IPS-20b (cell line): ENCODE results near the gene FAM131C.
"Not testable (repeated sequence)": the region's sequence is repeated elsewhere in the genome, so short reads cannot be mapped to it uniquely, and the experiment has no call there.

Experiments
- H3K27ac ChIP-seq: one replicate; pipeline ENCODE4 v1.5.1; 2013; ENCODE audit warnings: low read length
- H3K27me3 ChIP-seq: 2 replicates; pipeline ENCODE4 v1.6.1; 2013; ENCODE audit warnings: mild to moderate bottlenecking, low read length, inconsistent platforms; ENCODE audit not compliant: insufficient read depth
- H3K36me3 ChIP-seq: 2 replicates; pipeline ENCODE4 v1.6.1; 2013; ENCODE audit warnings: low read depth, mild to moderate bottlenecking, inconsistent platforms, low read length, moderate library complexity; ENCODE audit not compliant: insufficient read depth
- H3K4me1 ChIP-seq: 2 replicates; pipeline ENCODE4 v1.6.1; 2013; ENCODE audit warnings: mild to moderate bottlenecking, control low read depth, inconsistent platforms, low read length, moderate library complexity; ENCODE audit not compliant: insufficient read depth
- H3K4me3 ChIP-seq: 2 replicates; pipeline ENCODE4 v1.5.1; 2013; ENCODE audit warnings: mild to moderate bottlenecking, low read length, inconsistent platforms
- H3K9ac ChIP-seq: 2 replicates; pipeline ENCODE4 v1.6.1; 2013; ENCODE audit warnings: low read depth, mild to moderate bottlenecking, inconsistent platforms, low read length, moderate library complexity
- H3K9me3 ChIP-seq: 2 replicates; pipeline ENCODE4 v1.6.1; 2013; ENCODE audit warnings: mild to moderate bottlenecking, low read depth, low read length, inconsistent platforms; ENCODE audit not compliant: insufficient read depth

FAM131C gene

DNA sequence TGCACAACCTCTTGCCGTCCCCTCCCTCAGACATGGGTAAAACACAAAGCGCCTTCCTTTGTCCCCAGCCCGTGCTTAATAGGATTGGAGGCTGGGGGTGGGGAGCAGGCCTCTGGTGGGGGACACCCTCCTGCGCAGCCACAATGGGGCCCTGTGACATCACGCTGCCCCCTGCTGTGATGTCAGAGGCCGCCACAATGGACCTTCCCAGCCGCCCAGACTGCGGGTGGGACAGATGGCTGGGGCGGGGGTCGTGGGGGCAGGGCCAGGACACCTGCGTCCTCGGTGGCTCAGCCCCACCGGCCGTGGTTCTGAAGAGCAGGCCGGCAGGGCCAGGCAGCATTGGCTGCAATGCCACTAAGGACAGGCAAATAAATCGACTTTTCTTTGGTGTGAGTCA, 42.6 kb upstream of the FAM131C start:
- Histone ChIP-seq H3K27ac (no peak overlapping the region), H3K27me3 (no peaks in the 10 kb centered on the region), H3K9me3 (no peaks in the 10 kb centered on the region), H3K9ac (peak overlapping the region; percentile 61; the same call in 1 of the 2 replicates), H3K4me1 (peaks cover 26% of the 10 kb centered on the region), H3K4me3 (peak overlapping the region; percentile 49; the same call in 1 of the 2 replicates), H3K36me3 (no peaks in the 10 kb centered on the region)

DNA sequence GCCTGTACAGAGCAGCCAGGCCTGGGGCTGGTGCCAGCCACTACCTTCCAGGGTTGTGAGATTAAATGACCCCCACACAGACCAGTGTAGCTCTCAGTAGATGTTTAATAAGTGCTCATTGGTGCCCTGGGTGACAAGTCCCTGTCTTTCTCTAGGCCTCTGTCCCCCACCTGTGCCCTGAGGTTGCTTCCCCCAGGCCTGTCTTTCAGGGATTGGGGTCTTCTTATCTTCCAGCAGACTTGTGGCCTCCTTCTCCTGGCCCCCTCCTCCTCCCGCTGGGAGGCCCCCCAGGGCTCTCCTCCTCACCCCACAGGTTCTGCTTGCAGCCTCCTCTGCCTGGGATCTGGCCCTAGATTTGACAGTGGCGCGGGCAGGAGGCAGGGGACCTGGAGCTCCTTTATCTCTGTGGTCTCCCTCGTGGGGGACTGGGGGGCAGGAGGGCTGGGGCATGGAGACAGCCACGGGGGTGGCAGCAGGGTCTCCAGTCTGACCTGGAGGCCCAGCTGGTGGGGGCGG, 42.1 kb upstream of the FAM131C start:
- peak overlapping the region; percentile 61; the same call in 1 of the 2 replicates for H3K9ac ChIP-seq
- H3K4me3 ChIP-seq = no peak overlapping the region; the same call in 1 of the 2 replicates
- peaks cover 23% of the 10 kb centered on the region for H3K4me1 ChIP-seq
- no peaks in the 10 kb centered on the region for H3K9me3 ChIP-seq
- H3K27ac ChIP-seq = no peak overlapping the region
- no peaks in the 10 kb centered on the region for H3K36me3 ChIP-seq
- H3K27me3 ChIP-seq = no peaks in the 10 kb centered on the region

DNA sequence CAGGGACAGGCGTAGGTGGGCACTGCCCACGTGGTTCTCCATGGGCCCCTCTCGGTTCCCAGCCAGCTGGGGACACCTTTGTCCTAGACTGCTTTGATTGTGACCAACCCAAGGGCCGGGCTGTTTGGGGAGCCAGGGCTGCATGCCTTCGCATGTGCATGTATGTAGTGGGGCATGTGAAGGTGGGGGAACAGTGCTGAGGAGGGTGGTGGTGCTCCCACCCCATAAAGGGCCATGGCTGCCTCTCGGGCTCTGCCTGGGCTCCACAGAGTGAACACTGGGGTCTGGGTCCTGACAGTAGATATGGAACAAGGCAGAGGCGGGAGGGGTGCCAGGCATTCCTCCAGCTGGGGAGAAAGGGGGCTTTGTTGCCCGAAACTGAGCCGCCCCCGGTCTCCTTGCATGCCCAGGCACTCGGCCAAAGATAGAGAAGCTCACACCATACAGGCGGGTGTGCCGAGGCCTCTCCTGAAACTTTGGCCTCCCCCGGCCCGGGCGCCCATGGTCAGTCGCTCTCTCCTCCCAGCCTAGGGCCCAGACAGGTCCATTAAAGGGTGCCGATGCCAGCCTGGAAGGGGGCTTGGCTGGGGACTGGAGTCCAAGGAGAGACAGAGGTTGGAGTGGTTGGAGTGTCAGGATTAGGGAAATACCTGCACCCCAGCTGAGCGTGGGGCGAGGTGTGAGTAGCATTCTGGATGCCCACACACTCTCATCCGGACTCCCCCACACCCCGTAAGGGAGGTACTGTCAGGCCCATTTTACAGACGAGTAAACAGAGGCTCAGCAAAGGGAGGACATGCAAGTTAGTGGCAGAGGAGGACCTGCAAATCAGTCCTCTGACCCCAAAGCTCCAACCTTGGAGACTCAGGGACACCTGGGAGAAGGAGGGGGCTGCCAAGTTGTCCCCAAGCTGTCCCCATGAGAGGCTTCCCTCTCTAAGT, 41.3 kb upstream of the FAM131C start:
- H3K27ac ChIP-seq = no peak overlapping the region
- no peaks in the 10 kb centered on the region for H3K9me3 ChIP-seq
- H3K4me1 ChIP-seq = peaks cover 23% of the 10 kb centered on the region
- peak overlapping the region; percentile 61; the same call in 1 of the 2 replicates for H3K9ac ChIP-seq
- no peaks in the 10 kb centered on the region for H3K36me3 ChIP-seq
- H3K4me3 ChIP-seq = no peak overlapping the region
- H3K27me3 ChIP-seq = no peaks in the 10 kb centered on the region

DNA sequence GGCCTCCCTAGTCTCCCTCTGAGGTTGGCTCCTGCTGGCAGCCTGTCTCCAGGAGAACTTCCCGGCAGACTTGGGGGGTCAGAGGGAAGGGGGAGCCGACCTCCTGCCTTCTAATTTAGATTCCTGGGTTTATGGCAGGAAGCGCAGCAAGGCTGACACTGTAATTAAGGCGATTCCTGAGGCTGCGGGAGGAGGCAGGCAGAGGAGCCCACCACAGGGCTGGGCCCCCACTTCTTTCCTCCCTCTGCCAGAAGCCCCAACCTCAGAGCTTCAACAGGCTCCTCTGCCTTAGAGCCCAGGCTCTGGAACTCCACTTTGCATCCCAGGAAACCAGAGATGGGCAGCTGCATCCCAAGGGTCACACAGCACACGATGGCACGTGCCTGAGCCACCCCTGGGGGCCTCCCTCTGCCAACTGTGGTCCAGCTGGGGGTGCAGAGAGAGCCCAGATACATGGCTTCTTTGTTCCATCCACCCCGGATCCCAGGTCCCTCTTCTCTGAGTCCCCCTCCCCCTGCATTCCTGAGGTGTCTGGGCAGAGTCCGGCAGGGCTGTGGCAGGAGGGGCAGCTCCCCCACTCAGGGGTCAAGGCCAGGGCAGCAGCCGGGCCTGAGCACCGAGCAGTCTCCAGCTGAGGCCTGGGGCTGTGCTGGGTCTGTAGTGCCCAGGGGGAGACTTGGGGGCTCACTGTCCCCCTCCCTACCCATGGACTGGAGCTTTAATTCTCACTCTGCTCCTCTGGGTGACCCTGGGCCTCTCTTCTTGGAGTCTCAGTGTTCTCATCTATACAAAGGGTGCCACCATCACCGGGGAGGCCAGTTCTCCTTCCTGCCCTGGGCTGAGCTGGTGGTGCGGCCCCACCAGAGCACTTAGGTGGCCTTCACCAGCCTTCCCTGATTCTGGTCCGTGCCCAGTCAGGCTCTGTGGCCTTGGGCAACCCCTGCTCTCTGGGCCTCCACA, 39.4 kb upstream of the FAM131C start:
- Histone ChIP-seq H3K4me1 (peaks cover 23% of the 10 kb centered on the region), H3K9me3 (peaks cover 11% of the 10 kb centered on the region), H3K27me3 (no peaks in the 10 kb centered on the region), H3K9ac (no peak overlapping the region), H3K36me3 (no peaks in the 10 kb centered on the region), H3K27ac (no peak overlapping the region), H3K4me3 (no peak overlapping the region)

DNA sequence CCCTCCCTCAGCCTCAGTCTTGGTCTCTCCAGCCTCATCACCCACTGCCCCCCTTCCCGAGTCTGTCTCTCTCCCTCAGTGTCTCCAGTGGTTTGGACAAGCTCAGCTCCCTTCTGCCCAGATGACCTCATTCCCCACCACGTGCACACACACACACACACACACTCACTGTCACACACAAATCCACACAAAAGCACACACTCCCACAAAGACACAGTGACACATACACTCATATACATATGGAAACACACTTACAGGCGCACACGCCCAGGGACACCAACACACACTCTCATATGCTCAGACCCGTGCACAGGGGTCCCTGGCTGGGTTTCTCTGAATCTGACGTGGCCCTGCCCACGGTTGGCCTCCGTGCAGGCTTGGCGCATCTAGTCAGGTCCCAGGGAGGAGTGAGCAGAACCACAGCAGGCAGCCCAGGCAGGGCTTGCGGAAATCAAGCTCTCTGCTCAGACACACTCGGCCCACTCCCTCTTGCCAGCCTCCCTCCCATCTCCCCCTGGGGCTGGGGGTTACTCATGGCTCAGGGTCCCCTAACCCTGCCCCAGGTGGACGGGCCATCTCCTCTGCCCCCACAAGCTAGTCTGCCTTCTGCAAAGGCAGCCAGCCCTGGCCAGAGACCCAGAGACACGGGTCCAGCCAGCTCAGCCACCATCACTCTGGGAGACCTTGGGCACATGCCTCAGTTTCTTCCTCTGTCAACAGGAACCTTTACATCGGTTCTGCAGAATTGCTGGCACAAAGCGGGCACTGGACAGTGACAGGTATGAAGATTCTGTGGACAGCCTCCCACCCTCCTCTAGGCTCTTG, 38.5 kb upstream of the FAM131C start:
- Histone ChIP-seq H3K4me1 (peaks cover 18% of the 10 kb centered on the region), H3K27ac (no peak overlapping the region), H3K36me3 (no peaks in the 10 kb centered on the region), H3K4me3 (no peak overlapping the region), H3K27me3 (no peaks in the 10 kb centered on the region), H3K9ac (no peak overlapping the region), H3K9me3 (peaks cover 13% of the 10 kb centered on the region)

DNA sequence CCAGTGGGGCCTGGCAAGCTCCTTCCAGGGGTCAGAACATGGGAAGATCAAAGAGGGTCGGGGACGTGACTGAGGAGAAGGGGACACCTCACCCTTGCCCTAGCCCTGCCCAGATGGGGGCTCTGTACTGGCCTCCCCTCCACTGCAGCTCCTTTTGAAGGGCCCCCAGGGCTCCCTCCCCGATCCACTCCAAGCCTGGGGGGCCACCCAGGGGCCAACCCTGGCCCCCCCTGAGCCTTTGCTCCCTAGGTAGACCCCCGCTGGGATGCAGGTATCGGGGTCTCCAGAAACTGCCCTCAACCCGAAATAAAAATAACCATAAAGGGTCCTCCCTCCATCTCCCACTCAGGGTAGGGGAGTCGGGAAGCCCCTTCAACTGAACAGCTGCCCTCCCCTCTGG, 37.4 kb upstream of the FAM131C start:
- Histone ChIP-seq H3K4me3 (no peak overlapping the region), H3K4me1 (peaks cover 10% of the 10 kb centered on the region; the same call in 1 of the 2 replicates), H3K9me3 (peaks cover 13% of the 10 kb centered on the region), H3K27me3 (no peaks in the 10 kb centered on the region), H3K36me3 (no peaks in the 10 kb centered on the region), H3K27ac (no peak overlapping the region), H3K9ac (no peak overlapping the region)

DNA sequence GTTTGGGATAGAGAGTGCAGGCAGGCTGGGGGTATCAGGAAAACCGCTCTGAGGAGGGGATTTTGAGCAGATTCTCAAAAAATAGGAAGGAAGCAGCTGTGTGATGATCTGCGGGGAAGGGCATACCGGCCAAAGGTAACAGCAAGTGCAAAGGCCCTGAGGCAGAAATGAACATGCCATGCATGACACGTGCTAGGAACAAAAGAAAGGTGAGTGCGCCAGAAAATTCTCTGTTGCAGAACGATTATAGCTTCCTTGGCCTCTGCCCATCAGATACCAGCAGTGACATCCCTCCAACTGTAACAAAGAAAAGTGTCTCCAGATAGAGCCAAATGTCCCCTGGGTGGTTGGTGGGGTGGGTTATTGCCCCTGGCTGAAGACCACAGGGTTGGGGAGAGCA, 37.0 kb upstream of the FAM131C start:
- Histone ChIP-seq H3K27ac (no peak overlapping the region), H3K9ac (no peak overlapping the region), H3K27me3 (no peaks in the 10 kb centered on the region)

DNA sequence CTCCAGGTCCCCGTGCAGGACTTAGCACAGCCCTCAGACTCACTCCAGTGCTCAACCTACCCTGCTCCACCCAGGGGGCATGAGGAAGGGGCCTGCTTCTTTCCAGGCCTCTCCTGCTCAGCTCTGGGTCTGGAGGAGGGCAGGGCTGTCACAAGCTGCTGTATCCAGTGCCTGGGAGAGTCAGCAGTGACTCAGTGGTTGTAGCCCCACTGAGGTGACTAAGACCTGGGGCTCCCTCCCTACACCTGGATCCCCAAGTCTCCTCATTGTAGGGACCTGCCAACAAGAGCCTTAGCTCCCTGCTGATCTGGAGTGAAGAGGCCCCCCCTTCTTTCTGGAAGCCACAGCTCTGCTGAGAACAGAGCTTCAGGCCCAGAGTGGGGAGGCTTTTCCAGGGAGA, 36.1 kb upstream of the FAM131C start:
- Histone ChIP-seq H3K9ac (no peak overlapping the region), H3K27ac (no peak overlapping the region), H3K9me3 (peaks cover 13% of the 10 kb centered on the region), H3K4me1 (peaks cover 3% of the 10 kb centered on the region; the same call in 1 of the 2 replicates), H3K27me3 (no peaks in the 10 kb centered on the region), H3K36me3 (no peaks in the 10 kb centered on the region), H3K4me3 (no peak overlapping the region)

More for the DNA sequence above, 37.0 kb upstream of the FAM131C start:
- Histone ChIP-seq H3K4me3 (no peak overlapping the region), H3K9me3 (peaks cover 13% of the 10 kb centered on the region), H3K36me3 (no peaks in the 10 kb centered on the region), H3K4me1 (peaks cover 8% of the 10 kb centered on the region; the same call in 1 of the 2 replicates)

DNA sequence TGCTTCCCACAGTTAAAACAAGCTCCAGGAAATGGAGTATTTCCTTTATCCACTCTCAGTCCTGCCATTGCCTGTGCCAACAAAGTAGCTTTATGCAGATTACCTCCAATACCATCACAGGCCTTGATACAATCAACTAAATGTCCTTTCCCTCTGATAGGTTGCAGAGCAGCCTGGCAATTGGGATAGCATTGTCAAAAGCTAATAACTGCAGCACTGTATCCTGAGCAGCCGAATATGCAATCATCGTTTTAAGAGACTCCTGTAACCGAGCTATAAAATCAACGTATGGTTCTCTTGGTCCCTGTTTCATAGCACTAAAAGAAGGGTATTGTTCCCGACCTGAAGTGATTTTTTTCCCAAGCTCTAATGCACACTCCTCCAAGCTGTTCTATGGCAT, 33.6 kb upstream of the FAM131C start:
- H3K36me3 ChIP-seq, H3K9ac ChIP-seq, H3K4me3 ChIP-seq, H3K27ac ChIP-seq, H3K4me1 ChIP-seq, H3K27me3 ChIP-seq: not testable (repeated sequence)
- H3K9me3 ChIP-seq = peaks cover 13% of the 10 kb centered on the region

DNA sequence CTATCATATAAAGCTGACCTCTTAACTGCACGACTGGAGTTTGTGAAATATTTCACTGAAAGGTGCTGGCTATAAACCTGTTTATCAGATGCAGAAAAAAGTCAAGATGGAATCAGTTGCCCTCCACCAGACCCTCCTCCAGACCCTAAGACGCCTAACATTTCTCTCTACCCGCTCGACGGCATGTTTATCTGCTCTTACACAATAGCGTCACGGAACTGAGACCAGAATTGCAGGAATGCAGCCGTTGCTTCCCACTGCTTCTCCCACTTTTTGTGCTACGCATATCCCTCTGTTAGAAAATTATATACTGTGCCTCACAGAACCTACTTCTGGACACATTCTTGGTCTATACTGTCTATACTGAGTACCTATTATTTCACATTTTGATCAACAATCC, 28.2 kb upstream of the FAM131C start:
- Histone ChIP-seq H3K27ac (no peak overlapping the region), H3K9me3 (no peaks in the 10 kb centered on the region; the same call in 1 of the 2 replicates), H3K4me1 (no peaks in the 10 kb centered on the region), H3K27me3 (no peaks in the 10 kb centered on the region), H3K36me3 (no peaks in the 10 kb centered on the region), H3K9ac (no peak overlapping the region), H3K4me3 (no peak overlapping the region)

DNA sequence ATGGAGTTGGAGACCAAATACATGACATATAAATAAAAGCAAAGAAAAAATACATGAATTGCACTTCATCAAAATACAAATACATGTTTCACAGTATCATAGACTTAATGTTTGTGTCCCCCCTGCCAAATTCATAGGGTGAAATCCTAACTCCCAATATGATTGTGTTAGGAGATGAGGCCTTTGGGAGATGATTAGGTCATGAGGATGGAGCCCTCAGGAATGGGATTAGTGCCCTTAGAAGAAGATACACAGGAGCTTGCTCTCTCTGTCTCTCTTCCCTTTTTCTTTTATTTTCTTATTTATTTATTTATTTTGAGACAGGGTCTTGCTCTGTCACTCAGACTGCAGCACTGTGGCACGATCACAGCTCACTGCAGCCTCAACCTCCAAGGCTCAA, 26.0 kb upstream of the FAM131C start:
- Histone ChIP-seq H3K4me3 (no peak overlapping the region), H3K27ac (no peak overlapping the region), H3K9me3 (no peaks in the 10 kb centered on the region; the same call in 1 of the 2 replicates), H3K27me3 (no peaks in the 10 kb centered on the region), H3K9ac (no peak overlapping the region), H3K4me1 (no peaks in the 10 kb centered on the region; the same call in 1 of the 2 replicates), H3K36me3 (no peaks in the 10 kb centered on the region)
